HG03575 (cell line): ENCODE results near the gene SLC7A8.

Experiments used
- ATAC-seq: cut with Tn5 transposase; IDR thresholded peaks from one replicate; pipeline ENCODE4 v1.9.1; 2021; ENCODE audit not compliant: unreplicated experiment, insufficient number of reproducible peaks, low FRiP score; ENCODE audit errors: extremely low read depth

Gene SLC7A8

DNA sequence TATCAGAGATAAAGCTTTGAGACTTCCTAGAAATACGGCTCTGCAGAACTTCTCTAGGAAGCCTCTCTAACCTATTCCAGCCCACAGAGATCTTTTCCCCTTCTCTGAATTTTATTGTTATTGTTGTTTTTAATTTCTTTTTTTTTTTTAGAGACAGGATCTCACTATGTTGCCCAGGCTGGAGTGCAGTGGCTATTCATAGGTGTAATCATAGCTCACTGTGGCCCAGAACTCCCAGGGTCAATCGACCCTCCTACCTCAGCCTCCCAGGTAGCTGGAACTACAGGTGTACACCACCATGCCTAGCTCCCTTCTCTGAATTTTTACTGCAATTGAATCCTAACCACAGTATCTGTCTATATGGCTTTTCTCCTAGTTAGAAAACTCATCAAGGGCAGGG is 19.6 kb downstream of the SLC7A8 start:
- no peak for ATAC-seq

- no peak for ATAC-seq
Measured at GRCh38 chr14:23162800-23163199, 20.7 kb downstream of the SLC7A8 start.

DNA sequence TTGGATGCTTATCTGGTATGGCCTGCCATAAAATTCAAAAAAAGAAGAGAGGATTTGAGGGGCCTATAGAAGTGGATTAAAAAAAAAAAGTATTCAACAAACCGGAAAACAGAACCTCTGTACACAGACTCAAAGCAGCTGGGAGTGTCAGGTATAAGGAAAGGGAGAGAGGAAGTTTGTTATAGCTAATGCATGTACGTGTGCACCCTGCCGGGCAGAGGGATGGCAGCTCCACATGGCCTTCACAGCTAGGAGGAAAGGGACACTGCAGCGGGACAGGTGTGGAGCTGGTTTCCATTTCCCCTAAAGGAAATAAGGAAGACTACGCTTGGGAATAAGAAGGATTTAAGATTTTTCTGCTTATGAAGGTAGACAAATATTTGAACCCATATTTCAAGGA is 21.5 kb downstream of the SLC7A8 start:
- no peak for ATAC-seq

- ATAC-seq: no peak
Measured at GRCh38 chr14:23160924-23161522, 22.4 kb downstream of the SLC7A8 start.

DNA sequence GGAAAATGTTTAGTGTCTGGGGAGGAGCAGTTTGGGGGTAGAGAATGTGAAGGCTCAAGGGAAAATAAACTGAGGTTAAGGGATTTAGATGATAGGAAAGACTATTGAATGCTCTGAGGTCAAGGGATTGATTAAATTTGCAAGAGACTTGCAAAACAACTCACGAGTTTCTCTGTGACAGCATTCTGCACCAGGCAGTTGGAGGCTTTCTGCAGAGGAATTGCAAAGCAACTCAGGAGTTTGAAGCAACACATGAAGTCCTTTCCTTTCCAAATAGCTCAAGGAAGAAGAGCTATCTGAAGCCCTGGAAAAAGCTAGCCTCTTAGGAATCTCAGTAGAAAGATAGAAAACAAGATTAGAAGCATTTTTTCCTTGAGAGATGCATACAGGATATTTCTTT is 23.9 kb downstream of the SLC7A8 start:
- ATAC-seq: no peak

DNA sequence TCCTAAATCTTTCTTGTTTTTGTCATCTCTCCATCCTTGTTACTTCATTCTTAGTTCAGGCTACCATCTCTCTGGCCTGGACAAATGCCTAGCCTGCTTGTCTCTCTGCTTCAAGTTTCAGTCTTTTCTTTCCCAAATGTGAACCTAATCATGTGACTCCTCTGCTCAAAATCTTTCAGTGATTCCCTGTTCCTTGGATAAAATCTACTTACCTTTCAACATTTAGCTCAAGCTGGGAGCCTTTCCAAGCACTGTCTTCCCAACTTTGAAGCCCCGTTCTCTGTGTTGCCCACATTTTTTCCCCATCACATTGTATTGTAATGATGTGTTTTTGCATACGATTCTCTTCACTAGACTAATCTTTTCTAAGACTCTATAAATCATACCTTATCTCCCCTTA is 24.7 kb downstream of the SLC7A8 start:
- no peak for ATAC-seq

DNA sequence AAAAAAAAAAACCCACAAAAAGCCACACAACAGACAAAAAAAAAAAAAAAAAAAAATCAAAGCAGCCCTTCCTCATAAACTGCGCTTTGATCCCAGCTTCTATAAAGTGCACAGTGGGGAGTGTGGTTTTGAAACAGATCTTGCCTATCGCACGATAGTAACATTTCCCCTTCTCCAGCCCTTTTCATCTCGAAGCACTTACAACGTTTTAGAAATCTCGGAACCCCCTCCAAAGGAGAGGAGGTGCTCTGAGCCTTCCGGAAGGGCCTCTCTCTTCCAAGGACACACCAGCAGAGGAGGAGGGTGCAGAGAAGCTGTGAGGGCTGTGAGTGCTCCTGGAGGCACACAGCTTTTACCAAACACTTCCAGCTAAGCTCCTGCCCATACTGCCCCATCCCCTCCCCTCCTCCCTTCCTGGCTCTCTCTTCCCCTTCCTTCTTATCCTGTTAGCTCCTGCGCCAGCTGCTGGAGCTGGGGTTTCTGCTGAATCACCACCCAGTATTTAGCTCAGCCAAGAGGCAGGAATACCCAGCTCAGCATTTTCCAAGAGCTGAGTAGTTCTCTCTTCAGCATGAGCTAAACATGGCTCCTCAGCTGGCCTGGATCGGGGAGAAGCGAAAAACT is 28.4 kb downstream of the SLC7A8 start:
- no peak for ATAC-seq

GRCh38 chr14:23153851-23154796 is 29.3 kb downstream of the SLC7A8 start:
- ATAC-seq: no peak

GRCh38 chr14:23151342-23151741 is 32.1 kb downstream of the SLC7A8 start:
- no peak for ATAC-seq

DNA sequence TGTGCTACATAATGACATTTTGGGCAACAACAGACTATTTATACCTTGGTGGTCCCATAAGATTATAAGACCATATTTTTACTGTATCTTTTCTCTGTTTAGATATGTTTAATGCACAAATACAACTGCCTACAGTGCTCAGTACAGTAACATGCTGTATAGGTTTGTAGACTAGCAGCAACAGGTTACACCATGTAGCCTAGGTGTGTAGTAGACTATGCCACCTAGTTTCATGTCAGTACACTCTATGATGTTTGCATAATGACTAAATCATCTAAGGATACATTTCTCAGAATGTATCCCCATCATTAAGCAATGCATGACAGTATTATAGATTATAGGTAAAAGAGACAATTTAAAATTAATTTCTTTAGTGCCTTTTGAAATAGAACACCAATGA is 33.7 kb downstream of the SLC7A8 start:
- ATAC-seq: no peak

DNA sequence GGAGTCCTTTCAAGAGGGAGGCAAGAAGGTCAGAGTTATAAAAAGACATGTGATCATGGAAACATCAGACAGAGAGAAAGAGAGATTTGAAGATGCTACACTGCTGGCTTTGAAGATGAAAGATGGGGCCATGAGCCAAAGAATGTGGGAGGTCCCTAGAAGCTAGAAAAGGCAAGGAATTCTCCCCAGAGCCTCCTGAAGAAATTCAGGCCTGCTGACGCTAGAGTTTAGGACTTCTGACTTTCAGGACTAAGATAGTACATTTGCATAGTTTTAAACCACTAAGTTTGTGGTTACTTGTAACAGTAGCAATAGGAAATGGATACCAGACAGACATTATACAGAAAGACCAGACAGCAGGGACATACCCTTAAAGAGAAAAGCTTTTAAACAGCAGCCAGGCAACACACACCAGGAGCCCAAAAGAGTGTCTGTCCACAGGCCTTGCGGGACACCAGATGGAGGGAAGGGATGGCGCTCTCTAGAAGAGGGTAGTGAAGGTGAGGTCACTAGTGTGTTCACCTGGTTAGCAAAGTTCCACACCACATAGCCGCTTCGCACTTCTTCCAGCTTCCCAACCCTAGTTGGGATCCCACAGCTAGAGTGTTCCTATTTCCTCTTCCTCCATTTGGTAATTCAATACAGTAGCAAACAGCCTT is 34.7 kb downstream of the SLC7A8 start:
- ATAC-seq: no peak

DNA sequence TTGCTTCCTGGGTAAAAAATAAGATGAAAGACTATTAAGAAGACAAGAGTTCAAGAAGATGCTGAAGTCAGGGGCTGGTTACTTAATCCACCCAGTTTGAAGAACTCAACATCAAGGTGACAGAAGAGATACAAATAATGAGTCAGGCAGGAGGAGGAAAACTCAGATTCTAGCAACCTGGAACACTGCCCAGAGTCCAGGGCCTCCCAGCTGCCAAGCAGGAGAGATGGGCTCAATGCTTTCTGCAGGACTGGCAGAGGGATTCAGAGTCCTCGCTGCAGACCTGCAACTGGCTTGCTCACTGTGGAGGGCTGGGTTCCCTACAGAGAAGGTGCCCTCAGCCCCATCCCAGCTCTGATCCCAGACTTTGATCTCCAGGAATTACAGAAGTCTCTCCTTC is 35.8 kb downstream of the SLC7A8 start:
- ATAC-seq: no peak

GRCh38 chr14:23146980-23147379 is 36.5 kb downstream of the SLC7A8 start:
- no peak for ATAC-seq

GRCh38 chr14:23146351-23146910 is 37.0 kb downstream of the SLC7A8 start:
- no peak for ATAC-seq

GRCh38 chr14:23145794-23146350 is 37.6 kb downstream of the SLC7A8 start:
- ATAC-seq: no peak

GRCh38 chr14:23143911-23144310 is 39.5 kb downstream of the SLC7A8 start:
- no peak for ATAC-seq

- no peak for ATAC-seq
Measured at GRCh38 chr14:23142826-23143225, 40.6 kb downstream of the SLC7A8 start.

DNA sequence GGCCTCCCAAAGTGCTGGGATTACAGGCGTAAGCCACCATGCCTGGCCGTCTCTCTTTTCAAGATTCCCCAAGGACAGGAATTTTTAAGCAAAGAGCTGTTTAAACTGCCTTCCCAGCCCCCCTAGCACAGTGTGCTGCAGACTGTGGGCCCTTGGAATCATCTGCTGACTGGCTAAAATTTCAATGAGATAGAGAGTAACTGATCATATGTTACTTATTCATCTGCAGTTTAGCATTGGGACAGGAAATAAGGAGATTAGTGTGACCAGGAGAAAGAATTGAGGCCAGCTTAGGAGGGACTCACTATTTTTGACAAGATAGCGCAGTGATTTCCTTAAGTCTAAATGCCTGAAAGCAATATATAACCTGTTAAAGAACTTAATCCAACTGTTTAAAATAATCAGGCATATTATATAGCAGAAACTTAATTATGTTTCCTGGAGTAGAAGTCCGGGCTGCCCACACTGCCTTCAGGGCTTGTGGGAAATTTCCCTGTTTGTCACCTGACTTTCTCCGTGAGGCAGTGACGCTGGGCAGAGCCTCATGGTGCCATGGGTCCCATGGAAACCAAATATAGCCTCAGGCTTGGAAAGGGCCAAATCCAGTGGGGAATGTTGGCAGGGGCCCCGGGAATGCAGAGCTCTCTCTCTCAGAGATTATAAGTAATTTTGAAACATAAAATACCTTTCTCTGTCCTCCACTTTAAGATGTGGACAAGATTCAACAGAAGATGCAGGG is 41.6 kb downstream of the SLC7A8 start:
- ATAC-seq: no peak
